HepG2 (cell line): ENCODE measurements around the gene SLC2A8. TPM values are rescaled to one million over a fixed set of nuclear protein-coding genes. Genes with fewer than 3 reads are reported as not detected.

Experiments
- ATAC-seq: fragments of 200-7000 bp; cut with Tn5 transposase; 3 replicates; pipeline ENCODE4 v1.9.1; 2020; ENCODE audit warnings: mild to moderate bottlenecking, moderate library complexity
- BruUV-seq: library from RNA; stranded (reverse); fragments of 400-500 nt; replicated peaks from 2 replicates; lab custom pipeline; 2021; lab: Mats Ljungman, UMichigan
- CTCF ChIA-PET: fragments of 300-600 bp; formaldehyde crosslinking; extraction: SDS; loops from one replicate; lab custom pipeline; 2021; ENCODE audit warnings: low total read pairs, inconsistent platforms, low intra/inter-chr PET ratio; lab: Yijun Ruan, JAX
- POLR2A ChIA-PET: fragments of 350-600 bp; sonication (Branson Sonifier 250); formaldehyde crosslinking; loops from one replicate; lab custom pipeline; 2020; ENCODE audit warnings: antibody characterized with exemption, inconsistent platforms; lab: Yijun Ruan, JAX
- DNase-seq: peaks from one replicate; pipeline ENCODE4 v3.0.0-alpha.2; 2015; ENCODE audit warnings: low spot score
- FAIRE-seq: peaks from 3 replicates; lab custom pipeline; 2011; peaks lifted over from hg19 to GRCh38; lab: Jason Lieb, UNC
- H2AFZ ChIP-seq: one replicate; pipeline ENCODE4 v1.6.1; 2011; ENCODE audit warnings: low read length, inconsistent platforms
- H3K27ac ChIP-seq: fragments of 300-600 bp; 3 replicates; pipeline ENCODE4 v1.8.0; 2011; ENCODE audit warnings: mixed run types, mild to moderate bottlenecking, mixed read lengths, low read length, inconsistent platforms; ENCODE audit not compliant: insufficient read depth; ENCODE audit errors: extremely low read length
- H3K27me3 ChIP-seq, 2 experiments: fragments of 200-600 bp in 1 of 2; 2 replicates in 1 of 2; 3 replicates in 1 of 2; pipeline versions ENCODE4 v1.6.0 to v1.8.0; 2011; ENCODE audit warnings: low read length in 2 of 2, mild to moderate bottlenecking in 2 of 2, moderate library complexity in 2 of 2, inconsistent platforms in 1 of 2; ENCODE audit not compliant: insufficient read depth in 2 of 2, control insufficient read depth in 1 of 2
- H3K36me3 ChIP-seq, 2 experiments: fragments of 200-600 bp in 1 of 2; replicated peaks in 1 of 2; 2 replicates in 1 of 2; 3 replicates in 1 of 2; pipeline versions ENCODE4 v1.5.1 to v1.8.0; 2011; ENCODE audit warnings: low read length in 2 of 2, inconsistent platforms in 1 of 2; ENCODE audit not compliant: insufficient read depth in 2 of 2, control insufficient read depth in 1 of 2
- H3K4me1 ChIP-seq: 2 replicates; pipeline ENCODE4 v1.5.1; 2012; ENCODE audit warnings: low read length, inconsistent platforms; ENCODE audit not compliant: insufficient read depth
- H3K4me2 ChIP-seq: 2 replicates; pipeline ENCODE4 v1.6.0; 2011; ENCODE audit warnings: low read depth, low read length, inconsistent platforms
- H3K4me3 ChIP-seq, 3 experiments: fragments of 200-600 bp in 1 of 3; sonication (generic), shearing (Covaris generic) in 1 of 3; replicated peaks in 1 of 3; 2 replicates each; pipeline ENCODE4 v1.5.1; 2011 to 2016; ENCODE audit warnings: low read length in 3 of 3, inconsistent platforms in 2 of 3, low read depth in 2 of 3, mild to moderate bottlenecking in 2 of 3, control low read depth in 1 of 3, mixed read lengths in 1 of 3; ENCODE audit not compliant: insufficient read depth in 1 of 3
- H3K79me2 ChIP-seq: one replicate; pipeline ENCODE4 v1.6.1; 2011; ENCODE audit warnings: low read length, inconsistent platforms; ENCODE audit not compliant: insufficient read depth
- H3K9ac ChIP-seq: 2 replicates; pipeline ENCODE4 v1.6.0; 2011; ENCODE audit warnings: mild to moderate bottlenecking, low read depth, low read length, inconsistent platforms; ENCODE audit not compliant: insufficient read depth
- H3K9me3 ChIP-seq: 2 replicates; pipeline ENCODE4 v1.5.1; 2012; ENCODE audit warnings: mild to moderate bottlenecking, low read length
- H4K20me1 ChIP-seq: 2 replicates; pipeline ENCODE4 v1.6.0; 2011; ENCODE audit warnings: inconsistent platforms, mild to moderate bottlenecking, low read length, moderate library complexity; ENCODE audit not compliant: insufficient read depth
- AGO2 ChIP-seq: fragments of 200-400 bp; formaldehyde crosslinking; optimal IDR thresholded peaks from 2 replicates; pipeline ENCODE3; 2017; ENCODE audit warnings: mild to moderate bottlenecking, low read depth, low read length, moderate library complexity
- ETV5 ChIP-seq: IDR thresholded peaks from 2 replicates; pipeline ENCODE4 v1.6.1; 2018; ENCODE audit warnings: missing biosample characterization, missing genetic modification reagents, inconsistent platforms, borderline replicate concordance
- KDM6A ChIP-seq: IDR thresholded peaks from 2 replicates; pipeline ENCODE4 v1.6.1; 2016; ENCODE audit warnings: low read depth
- KLF6 ChIP-seq: IDR thresholded peaks from 2 replicates; pipeline ENCODE4 v1.8.0; 2016; ENCODE audit warnings: missing biosample characterization, missing genetic modification reagents
- MAZ ChIP-seq, 2 experiments: sonication (generic) in 1 of 2; formaldehyde crosslinking in 1 of 2; IDR thresholded peaks; 2 replicates each; pipeline versions ENCODE4 v1.5.0 to v1.6.1; 2012 to 2020; ENCODE audit warnings: low read depth in 2 of 2, mild to moderate bottlenecking in 2 of 2, borderline replicate concordance in 1 of 2, improper control_type of control experiment in 1 of 2, low read length in 1 of 2, missing genetic modification reagents in 1 of 2, moderate library complexity in 1 of 2
- NR0B2 ChIP-seq: sonication (generic); formaldehyde crosslinking; IDR thresholded peaks from 2 replicates; pipeline ENCODE4 v1.4.0; 2020; ENCODE audit warnings: mild to moderate bottlenecking, missing genetic modification reagents
- NR1H2 ChIP-seq: sonication (generic); formaldehyde crosslinking; IDR thresholded peaks from 2 replicates; pipeline ENCODE4 v1.8.1; 2022; ENCODE audit warnings: low read depth, missing genetic modification reagents, borderline replicate concordance
- PATZ1 ChIP-seq: sonication (generic); formaldehyde crosslinking; IDR thresholded peaks from 2 replicates; pipeline ENCODE4 v1.4.0; 2020; ENCODE audit warnings: missing genetic modification reagents
- ZNF18 ChIP-seq: sonication (generic); formaldehyde crosslinking; IDR thresholded peaks from 2 replicates; pipeline ENCODE4 v1.8.0; 2022; ENCODE audit warnings: mild to moderate bottlenecking, missing genetic modification reagents; ENCODE audit not compliant: insufficient replicate concordance
- ZNF251 ChIP-seq: sonication (generic); formaldehyde crosslinking; IDR thresholded peaks from 2 replicates; pipeline ENCODE4 v1.9.0; 2021; ENCODE audit warnings: mild to moderate bottlenecking, missing genetic modification reagents
- ZNF558 ChIP-seq: sonication (generic); formaldehyde crosslinking; IDR thresholded peaks from 2 replicates; pipeline ENCODE4 v1.9.0; 2022; ENCODE audit warnings: mild to moderate bottlenecking, missing genetic modification reagents, borderline replicate concordance
- WGBS: methylation state at CpG from one replicate; pipeline ENCODE4 v1.1.6; 2017; ENCODE audit warnings: low lambda C conversion rate; 5-methylcytosine and 5-hydroxymethylcytosine counted together
- in situ Hi-C: cut with HindIII; loops from 2 replicates; pipeline ENCODE4 v1.10.0; 2017; ENCODE audit warnings: low pct_unique_long_range_greater_than_20kb; ENCODE audit not compliant: extremely low pct_ligation_motif_present
- intact Hi-C: fragments of 100-400 bp; cut with micrococcal nuclease; formaldehyde crosslinking; loops from one replicate; pipeline ENCODE4 v1.10.0; 2022; ENCODE audit not compliant: unreplicated experiment
- polyA plus RNA-seq, 8 experiments: library from polyadenylated mRNA; depleted of rRNA in 3 of 8; stranded (reverse) in 7 of 8; unstranded in 1 of 8; fragments of >200 nt; fragmentation: Illumina TruSeq in 4 of 8; extraction: Trizol in 4 of 8; gene quantifications; 2 replicates each; pipeline versions ENCODE4 v1.2.1 to v1.2.3, GENCODE V29; 2011 to 2016; ENCODE audit warnings: low read depth in 4 of 8, missing spikeins in 1 of 8, mixed read lengths in 1 of 8; ENCODE audit not compliant: insufficient read depth in 1 of 8
- total RNA-seq, 5 experiments: library from RNA; depleted of rRNA; stranded (reverse); fragments of >200 nt; fragmentation: Illumina TruSeq; extraction: Trizol; gene quantifications; 2 replicates each; pipeline ENCODE4 v1.2.3, GENCODE V29; 2016; ENCODE audit warnings: low read depth in 1 of 5

Gene SLC2A8
- total and polyA plus RNA-seq, 2 of the 13 experiments (the other 11 are each of a cell fraction or from before 2014, with no cell fraction given) = 22.6 to 48.6 TPM

GRCh38 chr9:127402401-127403090, 5.6 kb downstream of the SLC2A8 start (continued):
- TF ChIP-seq NR0B2 (no peak), ZNF558 (no peak)

GRCh38 chr9:127403507-127404192, 6.7 kb downstream of the SLC2A8 start:
- 99% methylated on average over 7 of the region's 22 CpGs for WGBS
- Histone ChIP-seq H3K36me3 (peaks cover 29 to 57% of the 10 kb centered on the region in 2 experiments; a peak in 4 of 5 replicates), H2AFZ (no peak overlapping the region), H3K79me2 (peaks cover 18% of the 10 kb centered on the region), H3K4me3 (no peak overlapping the region), H3K4me2 (no peak overlapping the region), H4K20me1 (peaks cover 4% of the 10 kb centered on the region; the same call in 1 of the 2 replicates), H3K4me1 (peaks cover 22% of the 10 kb centered on the region), H3K27me3 (no peaks in the 10 kb centered on the region), H3K9ac (no peak overlapping the region), H3K9me3 (no peaks in the 10 kb centered on the region), H3K27ac (no peak overlapping the region)
- no TSS peak for BruUV-seq
- TF ChIP-seq KDM6A = no peak
- TF ChIP-seq ZNF18 (CRISPR knock-in tag) = no peak
- no peak for TF ChIP-seq PATZ1 (CRISPR knock-in tag)
- TF ChIP-seq MAZ (IDR thresholded peaks at IDR 0.05; ENCODE audit: borderline replicate concordance, low read depth, low read length) = no peak
- TF ChIP-seq MAZ (CRISPR knock-in tag; IDR thresholded peaks at IDR 0.05; ENCODE audit: low read depth) = no peak
- TF ChIP-seq AGO2 = peak; percentile 71
- TF ChIP-seq KLF6 (CRISPR knock-in tag) = no peak
- TF ChIP-seq NR1H2 (CRISPR knock-in tag) = no peak
- no peak for TF ChIP-seq ZNF251 (CRISPR knock-in tag)
- TF ChIP-seq ETV5 (CRISPR knock-in tag) = no peak
- in situ Hi-C loops = no loop called here
- ATAC-seq (no peak), DNase-seq (no peak), FAIRE-seq (no peak)
- POLR2A ChIA-PET = interaction anchor here (1.2 to 3.2 kb wide), 5 partner anchors 9 to 95 kb away, joined by 3 to 14 read pairs (median 6); partner anchors contain the start of gene ZNF79
- CTCF ChIA-PET = no interaction called here
- intact Hi-C loops = no loop called here
